AG10803 (cell line): ENCODE measurements around the gene NINJ2.
"Not testable (repeated sequence)": the region's sequence is repeated elsewhere in the genome, so short reads cannot be mapped to it uniquely, and the experiment has no call there.

Source experiments
- DNase-seq: peaks from one replicate; pipeline ENCODE4 v3.0.0; 2010; ENCODE audit warnings: low read depth
- H3K4me3 ChIP-seq: 2 replicates; pipeline ENCODE4 v1.5.1; 2011; ENCODE audit warnings: mild to moderate bottlenecking, low read length, control low read depth
- CTCF ChIP-seq: conservative IDR thresholded peaks from 2 replicates; pipeline ENCODE4 v1.5.1; 2011; ENCODE audit warnings: mild to moderate bottlenecking, low read length, control low read depth, inconsistent platforms

Gene NINJ2

GRCh38 chr12:644818-645552 lies 18.3 kb downstream of the NINJ2 start:
- no peak for TF ChIP-seq CTCF
- peak; percentile 51 for DNase-seq
- H3K4me3 ChIP-seq, result no peak overlapping the region

GRCh38 chr12:644303-644639 lies 19.0 kb downstream of the NINJ2 start:
- no peak overlapping the region for H3K4me3 ChIP-seq
- TF ChIP-seq CTCF, result no peak
- DNase-seq, result no peak

- peak overlapping the region; percentile 60 for H3K4me3 ChIP-seq
- DNase-seq, result peak; percentile 20
- no peak for TF ChIP-seq CTCF
Observed at GRCh38 chr12:643475-644302, 19.6 kb downstream of the NINJ2 start.

- peak; percentile 75 for DNase-seq
- TF ChIP-seq CTCF, result no peak; the same call in 1 of the 2 replicates
- peak overlapping the region; percentile 60 for H3K4me3 ChIP-seq
Observed at GRCh38 chr12:642633-643474, 20.4 kb downstream of the NINJ2 start.

- not testable (repeated sequence) for H3K4me3 ChIP-seq, DNase-seq
Observed at GRCh38 chr12:641321-641720, 21.9 kb downstream of the NINJ2 start.

- H3K4me3 ChIP-seq, result no peak overlapping the region
- DNase-seq, result no peak
- TF ChIP-seq CTCF, result no peak
Observed at GRCh38 chr12:640773-641172, 22.5 kb downstream of the NINJ2 start.

GRCh38 chr12:639988-640387 lies 23.3 kb downstream of the NINJ2 start:
- no peak for DNase-seq
- H3K4me3 ChIP-seq, result no peak overlapping the region
- no peak for TF ChIP-seq CTCF
